Measurements from ENCODE around the gene BOK. TPM values are rescaled to one million over a fixed set of nuclear protein-coding genes. Genes with fewer than 3 reads are reported as not detected.
A peak's percentile ranks its signal among the peaks of the same experiment; 100 is the strongest.

The BOK gene
- total and polyA plus RNA-seq, 2 of the 13 experiments (the other 11 are each of a cell fraction or from before 2014, with no cell fraction given) = 35.5 to 39.2 TPM

DNA sequence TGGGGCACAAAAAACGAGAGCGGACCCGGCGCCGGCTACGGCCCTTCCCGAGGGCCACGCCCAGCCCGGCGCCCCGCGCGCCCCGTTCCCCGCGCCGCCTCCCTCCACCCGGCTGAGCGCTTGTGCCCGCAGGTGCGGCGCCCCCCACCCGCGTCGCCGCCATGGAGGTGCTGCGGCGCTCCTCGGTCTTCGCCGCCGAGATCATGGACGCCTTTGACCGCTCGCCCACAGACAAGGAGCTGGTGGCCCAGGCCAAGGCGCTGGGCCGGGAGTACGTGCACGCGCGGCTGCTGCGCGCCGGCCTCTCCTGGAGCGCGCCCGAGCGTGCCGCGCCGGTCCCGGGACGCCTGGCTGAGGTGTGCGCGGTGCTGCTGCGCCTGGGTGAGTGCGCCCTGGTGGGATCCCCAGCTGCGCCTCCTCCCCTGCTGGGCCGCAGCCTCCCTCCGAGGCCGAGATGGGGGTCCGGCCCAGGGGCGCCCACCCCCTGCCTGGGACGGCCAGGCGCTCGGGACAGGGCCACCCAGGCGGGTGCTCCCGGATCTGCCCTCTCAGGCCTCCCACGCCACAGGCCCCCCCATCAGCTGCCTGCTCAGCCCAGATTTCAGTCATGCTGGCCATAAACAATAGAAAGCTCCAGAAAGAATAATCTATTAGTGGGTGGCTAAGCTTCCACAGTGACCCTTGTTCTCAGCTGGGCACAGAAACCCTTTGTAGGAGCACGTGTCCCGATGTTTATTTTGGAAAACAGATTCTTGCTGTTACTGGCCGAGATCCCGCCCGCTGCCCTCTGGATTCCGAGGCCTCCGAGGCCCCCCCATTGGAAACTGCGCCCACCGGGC is 997 bp downstream of the BOK start (continued):
- TF ChIP-seq KAT7 (CRISPR knock-in tag; IDR thresholded peaks at IDR 0.05; ENCODE audit: borderline replicate concordance) (no peak; the same call in 1 of the 2 replicates), PLSCR1 (CRISPR knock-in tag; IDR thresholded peaks at IDR 0.05; ENCODE audit: borderline replicate concordance) (no peak), SOX5 (CRISPR knock-in tag; IDR thresholded peaks at IDR 0.05; ENCODE audit: borderline replicate concordance) (peak; percentile 78), RFXAP (CRISPR knock-in tag; IDR thresholded peaks at IDR 0.05; ENCODE audit: borderline replicate concordance) (0 out of 2 replicates have a peak, but pooled peaks have one; percentile 52), SYNCRIP (IDR thresholded peaks at IDR 0.05; ENCODE audit: insufficient read depth, low read depth, low read length) (no peak), NR0B2 (CRISPR knock-in tag; IDR thresholded peaks at IDR 0.05) (no peak; the same call in 1 of the 2 replicates), RORA (CRISPR knock-in tag; IDR thresholded peaks at IDR 0.05) (no peak), ZNF607 (CRISPR knock-in tag; IDR thresholded peaks at IDR 0.05; ENCODE audit: borderline replicate concordance) (peak; percentile 67; the same call in 1 of the 2 replicates), CHCHD3 (CRISPR knock-in tag; IDR thresholded peaks at IDR 0.05) (peak; percentile 44; the same call in 1 of the 2 replicates), ZFP1 (CRISPR knock-in tag; IDR thresholded peaks at IDR 0.05) (no peak), ZNF850 (CRISPR knock-in tag; conservative IDR thresholded peaks at IDR 0.05) (no peak), ZBTB1 (CRISPR knock-in tag; IDR thresholded peaks at IDR 0.05; ENCODE audit: borderline replicate concordance) (no peak), MTERF4 (CRISPR knock-in tag; IDR thresholded peaks at IDR 0.05) (no peak), MBNL3 (CRISPR knock-in tag; conservative IDR thresholded peaks at IDR 0.05) (no peak), ZNF10 (CRISPR knock-in tag; IDR thresholded peaks at IDR 0.05; ENCODE audit: borderline replicate concordance, low read depth) (no peak), ZNF670 (CRISPR knock-in tag; IDR thresholded peaks at IDR 0.05; ENCODE audit: borderline replicate concordance) (no peak), CENPT (CRISPR knock-in tag; IDR thresholded peaks at IDR 0.05; ENCODE audit: low read depth) (peak; percentile 27; the same call in 1 of the 2 replicates), MBD4 (IDR thresholded peaks at IDR 0.05; ENCODE audit: borderline replicate concordance, low read length) (no peak), RBFOX2 (IDR thresholded peaks at IDR 0.05; ENCODE audit: low read depth, low read length) (peak; percentile 77)
- TF ChIP-seq, protein P1, sequence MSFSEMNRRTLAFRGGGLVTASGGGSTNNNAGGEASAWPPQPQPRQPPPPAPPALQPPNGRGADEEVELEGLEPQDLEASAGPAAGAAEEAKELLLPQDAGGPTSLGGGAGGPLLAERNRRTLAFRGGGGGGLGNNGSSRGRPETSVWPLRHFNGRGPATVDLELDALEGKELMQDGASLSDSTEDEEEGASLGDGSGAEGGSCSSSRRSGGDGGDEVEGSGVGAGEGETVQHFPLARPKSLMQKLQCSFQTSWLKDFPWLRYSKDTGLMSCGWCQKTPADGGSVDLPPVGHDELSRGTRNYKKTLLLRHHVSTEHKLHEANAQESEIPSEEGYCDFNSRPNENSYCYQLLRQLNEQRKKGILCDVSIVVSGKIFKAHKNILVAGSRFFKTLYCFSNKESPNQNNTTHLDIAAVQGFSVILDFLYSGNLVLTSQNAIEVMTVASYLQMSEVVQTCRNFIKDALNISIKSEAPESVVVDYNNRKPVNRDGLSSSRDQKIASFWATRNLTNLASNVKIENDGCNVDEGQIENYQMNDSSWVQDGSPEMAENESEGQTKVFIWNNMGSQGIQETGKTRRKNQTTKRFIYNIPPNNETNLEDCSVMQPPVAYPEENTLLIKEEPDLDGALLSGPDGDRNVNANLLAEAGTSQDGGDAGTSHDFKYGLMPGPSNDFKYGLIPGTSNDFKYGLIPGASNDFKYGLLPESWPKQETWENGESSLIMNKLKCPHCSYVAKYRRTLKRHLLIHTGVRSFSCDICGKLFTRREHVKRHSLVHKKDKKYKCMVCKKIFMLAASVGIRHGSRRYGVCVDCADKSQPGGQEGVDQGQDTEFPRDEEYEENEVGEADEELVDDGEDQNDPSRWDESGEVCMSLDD (CRISPR knock-in tag; IDR thresholded peaks at IDR 0.05; ENCODE audit: borderline replicate concordance) = no peak; the same call in 1 of the 2 replicates
- TF ChIP-seq, protein P2, sequence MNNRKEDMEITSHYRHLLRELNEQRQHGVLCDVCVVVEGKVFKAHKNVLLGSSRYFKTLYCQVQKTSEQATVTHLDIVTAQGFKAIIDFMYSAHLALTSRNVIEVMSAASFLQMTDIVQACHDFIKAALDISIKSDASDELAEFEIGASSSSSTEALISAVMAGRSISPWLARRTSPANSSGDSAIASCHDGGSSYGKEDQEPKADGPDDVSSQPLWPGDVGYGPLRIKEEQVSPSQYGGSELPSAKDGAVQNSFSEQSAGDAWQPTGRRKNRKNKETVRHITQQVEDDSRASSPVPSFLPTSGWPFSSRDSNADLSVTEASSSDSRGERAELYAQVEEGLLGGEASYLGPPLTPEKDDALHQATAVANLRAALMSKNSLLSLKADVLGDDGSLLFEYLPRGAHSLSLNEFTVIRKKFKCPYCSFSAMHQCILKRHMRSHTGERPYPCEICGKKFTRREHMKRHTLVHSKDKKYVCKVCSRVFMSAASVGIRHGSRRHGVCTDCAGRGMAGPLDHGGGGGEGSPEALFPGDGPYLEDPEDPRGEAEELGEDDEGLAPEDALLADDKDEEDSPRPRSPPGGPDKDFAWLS (CRISPR knock-in tag; IDR thresholded peaks at IDR 0.05; ENCODE audit: borderline replicate concordance) = no peak
